MCF 10A (cell line): Measurements from ENCODE around the gene BARX1. TPM values are rescaled to one million over a fixed set of nuclear protein-coding genes. Genes with fewer than 3 reads are reported as not detected.

Experiments
- BruUV-seq: library from RNA; stranded (reverse); fragments of 400-500 nt; replicated peaks from 2 replicates; lab custom pipeline; 2021; lab: Mats Ljungman, UMichigan
- CTCF ChIA-PET: fragments of 300-600 bp; sonication (Branson Sonifier 250); formaldehyde crosslinking; extraction: SDS; loops from one replicate; lab custom pipeline; 2021; ENCODE audit warnings: antibody characterized with exemption, inconsistent platforms; lab: Yijun Ruan, JAX
- POLR2A ChIA-PET: fragments of 300-600, 350-650 bp; sonication (Branson Sonifier 250); formaldehyde crosslinking; extraction: SDS; loops from one replicate; lab custom pipeline; 2020; ENCODE audit warnings: antibody characterized with exemption, inconsistent platforms; lab: Yijun Ruan, JAX
- DNase-seq: peaks from one replicate; pipeline ENCODE4 v3.0.0-alpha.2; 2018; ENCODE audit not compliant: unreplicated experiment
- H3K27ac Mint-ChIP-seq: one replicate; pipeline ENCODE4 v1.8.0; 2022; ENCODE audit warnings: mild to moderate bottlenecking, low read depth, mixed read lengths; ENCODE audit not compliant: unreplicated experiment
- H3K27me3 Mint-ChIP-seq: one replicate; pipeline ENCODE4 v1.8.0; 2022; ENCODE audit warnings: mixed read lengths; ENCODE audit not compliant: insufficient read depth, unreplicated experiment
- H3K36me3 Mint-ChIP-seq: one replicate; pipeline ENCODE4 v1.8.0; 2022; ENCODE audit warnings: mild to moderate bottlenecking, moderate library complexity, mixed read lengths; ENCODE audit not compliant: insufficient read depth, unreplicated experiment
- H3K4me1 Mint-ChIP-seq: one replicate; pipeline ENCODE4 v1.8.0; 2022; ENCODE audit warnings: mixed read lengths; ENCODE audit not compliant: insufficient read depth, unreplicated experiment
- H3K4me3 Mint-ChIP-seq: one replicate; pipeline ENCODE4 v1.8.0; 2022; ENCODE audit warnings: mild to moderate bottlenecking, moderate library complexity, mixed read lengths; ENCODE audit not compliant: unreplicated experiment
- H3K9me3 Mint-ChIP-seq: one replicate; pipeline ENCODE4 v1.8.0; 2022; ENCODE audit warnings: mixed read lengths; ENCODE audit not compliant: unreplicated experiment
- intact Hi-C: fragments of 100-400 bp; cut with micrococcal nuclease; formaldehyde crosslinking; loops from 2 replicates; pipeline ENCODE4 v1.14.1; 2022
- total RNA-seq: library from RNA; stranded (reverse); gene quantifications from 2 replicates; pipeline ENCODE4 v1.2.3, GENCODE V29; 2022
- TF ChIP-seq, protein P1 (sequence below): fragments of 200-600 bp; IDR thresholded peaks from one replicate; pipeline ENCODE4 v1.8.0; 2022; ENCODE audit warnings: antibody characterized with exemption, mild to moderate bottlenecking; ENCODE audit not compliant: unreplicated experiment

Gene BARX1
- total RNA-seq, 1 experiment from 2014 or later, result 0.23 TPM

DNA sequence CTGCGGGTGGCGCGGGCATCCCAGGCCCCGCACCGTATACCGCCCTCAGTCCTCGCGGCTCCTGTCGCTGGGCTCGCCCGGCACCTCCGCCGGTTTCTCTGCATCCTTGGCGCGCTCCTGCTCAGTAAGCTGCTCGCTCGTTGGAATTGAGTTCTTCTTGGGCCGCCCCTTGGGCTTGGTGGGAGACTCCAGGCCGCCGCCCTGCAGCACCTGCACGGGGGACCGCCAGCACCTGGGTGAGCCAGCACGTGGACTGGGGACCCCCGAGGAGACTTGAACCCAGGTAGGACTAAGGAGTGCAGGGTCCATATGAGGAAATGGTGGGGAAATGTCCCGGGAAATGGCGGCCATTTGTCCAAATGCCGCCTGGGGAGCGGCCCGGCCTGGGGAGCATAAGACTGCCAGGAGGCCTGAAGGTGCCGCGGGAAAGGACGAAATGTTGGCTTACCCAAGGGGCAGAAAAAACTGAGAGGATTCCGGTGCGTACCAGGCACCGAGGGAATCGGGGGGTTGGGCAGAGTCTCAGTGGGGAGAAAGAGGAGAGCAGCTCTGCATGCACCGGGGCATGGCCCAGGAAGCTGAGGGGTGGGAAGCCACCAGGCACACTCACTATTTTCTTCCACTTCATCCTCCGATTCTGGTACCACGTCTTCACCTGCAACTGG is 2.9 kb downstream of the BARX1 start:
- ChIA-PET CTCF (interaction anchor here (0.5 to 1.0 kb wide), 2 partner anchors 11 to 14 kb away, joined by 4 to 5 read pairs; no protein-coding TSS in a partner anchor), POLR2A (interaction anchor here (0.5 to 0.9 kb wide), 2 partner anchors 8 to 19 kb away, joined by 4 read pairs; no protein-coding TSS in a partner anchor)
- Mint-ChIP-seq H3K4me3 (no peak overlapping the region), H3K27me3 (peaks cover 45% of the 10 kb centered on the region), H3K36me3 (no peaks in the 10 kb centered on the region), H3K4me1 (no peaks in the 10 kb centered on the region), H3K9me3 (no peaks in the 10 kb centered on the region), H3K27ac (no peak overlapping the region)
- DNase-seq, result no peak
- TF ChIP-seq, protein P1, sequence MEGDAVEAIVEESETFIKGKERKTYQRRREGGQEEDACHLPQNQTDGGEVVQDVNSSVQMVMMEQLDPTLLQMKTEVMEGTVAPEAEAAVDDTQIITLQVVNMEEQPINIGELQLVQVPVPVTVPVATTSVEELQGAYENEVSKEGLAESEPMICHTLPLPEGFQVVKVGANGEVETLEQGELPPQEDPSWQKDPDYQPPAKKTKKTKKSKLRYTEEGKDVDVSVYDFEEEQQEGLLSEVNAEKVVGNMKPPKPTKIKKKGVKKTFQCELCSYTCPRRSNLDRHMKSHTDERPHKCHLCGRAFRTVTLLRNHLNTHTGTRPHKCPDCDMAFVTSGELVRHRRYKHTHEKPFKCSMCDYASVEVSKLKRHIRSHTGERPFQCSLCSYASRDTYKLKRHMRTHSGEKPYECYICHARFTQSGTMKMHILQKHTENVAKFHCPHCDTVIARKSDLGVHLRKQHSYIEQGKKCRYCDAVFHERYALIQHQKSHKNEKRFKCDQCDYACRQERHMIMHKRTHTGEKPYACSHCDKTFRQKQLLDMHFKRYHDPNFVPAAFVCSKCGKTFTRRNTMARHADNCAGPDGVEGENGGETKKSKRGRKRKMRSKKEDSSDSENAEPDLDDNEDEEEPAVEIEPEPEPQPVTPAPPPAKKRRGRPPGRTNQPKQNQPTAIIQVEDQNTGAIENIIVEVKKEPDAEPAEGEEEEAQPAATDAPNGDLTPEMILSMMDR, result no peak
- BruUV-seq, result no TSS peak
- intact Hi-C loops, result no loop called here

DNA sequence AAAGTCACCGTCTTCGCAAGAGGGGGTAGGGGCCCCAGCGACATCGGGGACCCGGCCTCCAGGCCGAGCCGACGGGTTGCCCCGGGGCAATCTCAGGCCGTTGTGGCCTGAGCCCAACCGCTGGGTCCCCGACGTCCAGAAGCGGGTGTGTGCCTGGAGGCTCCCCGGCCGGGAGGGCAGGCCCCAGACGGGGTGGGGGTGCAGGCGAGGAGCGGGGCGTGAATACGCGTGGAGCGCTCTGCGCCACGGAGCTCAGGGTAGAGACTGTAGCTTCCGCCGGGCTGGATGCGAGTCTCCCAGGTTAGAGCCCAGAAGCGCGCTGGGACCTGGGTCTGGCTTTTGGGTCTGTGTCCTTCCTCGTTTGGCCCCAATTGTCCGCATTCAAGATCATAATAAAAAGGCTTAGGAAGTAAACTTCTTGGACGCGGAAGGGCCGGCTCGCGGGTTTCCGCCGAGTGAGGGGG is 3.5 kb downstream of the BARX1 start:
- no peak for DNase-seq
- TF ChIP-seq, protein P1, result no peak
- Mint-ChIP-seq H3K27me3 (peaks cover 51% of the 10 kb centered on the region), H3K36me3 (no peaks in the 10 kb centered on the region), H3K4me1 (no peaks in the 10 kb centered on the region), H3K4me3 (no peak overlapping the region), H3K27ac (no peak overlapping the region), H3K9me3 (no peaks in the 10 kb centered on the region)
- intact Hi-C loops, result no loop called here
- ChIA-PET CTCF (interaction anchor here (0.6 to 1.0 kb wide), 2 partner anchors 12 to 262 kb away, joined by 3 to 4 read pairs; no protein-coding TSS in a partner anchor), POLR2A (no interaction called here)
- no TSS peak for BruUV-seq

DNA sequence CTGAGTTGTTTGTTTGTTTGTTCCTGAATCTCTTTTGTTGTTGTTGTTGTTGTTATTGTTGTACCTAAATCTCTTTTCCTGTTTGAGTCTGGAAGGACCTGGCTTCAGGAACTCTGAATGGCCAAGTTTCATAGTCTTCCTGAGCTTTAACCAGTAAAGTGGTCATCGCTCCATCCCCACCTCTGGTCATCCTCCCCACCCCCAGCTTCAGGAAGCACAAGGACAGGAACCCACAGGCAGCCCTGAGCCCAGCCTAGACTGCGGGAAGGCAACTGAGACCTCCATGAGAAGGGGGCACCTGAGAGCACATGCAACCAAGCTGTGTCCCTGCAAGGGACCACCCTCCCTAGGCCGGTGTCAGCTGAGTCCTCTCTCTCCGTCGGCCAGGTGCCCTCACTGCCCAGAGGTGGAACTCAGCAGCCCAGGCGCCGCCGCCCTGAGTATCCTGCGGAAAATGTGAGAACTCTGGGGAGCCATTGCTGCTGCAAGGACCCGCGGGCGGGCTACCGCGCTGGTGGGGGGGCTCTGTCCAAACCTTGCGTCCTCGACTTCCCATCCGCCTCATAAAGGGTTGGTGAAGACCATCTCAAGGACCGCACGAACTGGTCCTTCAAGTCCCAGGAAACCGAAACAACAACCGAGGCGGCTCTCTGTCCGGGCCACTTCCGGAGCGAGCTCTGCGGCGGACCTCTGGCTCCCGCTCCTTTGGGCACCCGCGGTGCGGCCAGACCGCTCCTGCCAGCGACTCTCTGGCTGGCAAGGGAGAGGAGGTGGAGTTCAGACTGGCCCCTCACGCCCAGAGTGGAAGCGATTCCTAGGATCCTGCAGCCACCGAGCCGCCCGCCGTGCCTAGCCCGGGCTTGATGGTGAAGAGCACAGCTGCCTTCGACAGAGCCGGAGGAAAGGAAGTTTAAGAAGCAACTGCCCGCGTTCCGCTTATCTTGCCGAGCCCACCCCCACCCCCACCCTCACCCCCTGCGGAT is 4.2 kb downstream of the BARX1 start:
- ChIA-PET CTCF (interaction anchor here (0.6 to 1.0 kb wide), 3 partner anchors 12 to 262 kb away, joined by 3 to 4 read pairs (median 3); no protein-coding TSS in a partner anchor), POLR2A (no interaction called here)
- Mint-ChIP-seq H3K36me3 (no peaks in the 10 kb centered on the region), H3K4me1 (peaks cover 6% of the 10 kb centered on the region), H3K27me3 (peaks cover 56% of the 10 kb centered on the region), H3K4me3 (no peak overlapping the region), H3K9me3 (no peaks in the 10 kb centered on the region), H3K27ac (no peak overlapping the region)
- intact Hi-C loops, result no loop called here
- DNase-seq, result no peak
- TF ChIP-seq, protein P1, result no peak
- no TSS peak for BruUV-seq
